PC-9 (cell line): ENCODE results near the gene LRRC32.

Experiments
- CTCF ChIP-seq: fragments of 200-600 bp; sonication (generic); conservative IDR thresholded peaks from 2 replicates; pipeline ENCODE4 v1.6.1; 2017; ENCODE audit warnings: mixed run types, antibody characterized with exemption, mild to moderate bottlenecking, moderate library complexity
- EZH2 ChIP-seq: fragments of 200-600 bp; sonication (generic); IDR thresholded peaks from 2 replicates; pipeline ENCODE4 v1.8.0; 2017; ENCODE audit warnings: antibody characterized with exemption, low read depth

DNA sequence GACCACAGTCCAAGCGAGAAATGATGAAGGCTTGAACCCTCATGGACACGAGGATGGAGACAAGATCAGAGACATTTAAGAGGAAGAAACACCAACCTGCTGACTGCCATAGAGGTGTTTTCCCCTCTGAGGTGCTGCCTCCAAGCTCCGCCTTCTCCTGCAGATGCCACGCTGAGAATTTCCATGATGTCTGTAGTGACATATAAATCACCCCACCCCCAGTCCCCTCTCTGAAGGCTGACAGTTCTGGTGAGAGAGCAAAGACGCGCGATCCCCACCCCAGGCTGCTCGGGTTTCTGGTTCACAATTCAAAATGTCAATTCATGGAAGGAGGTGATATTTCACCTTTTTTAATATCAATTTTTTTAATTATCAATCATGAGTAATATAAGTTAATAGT, 28.2 kb downstream of the LRRC32 start:
- TF ChIP-seq CTCF: no peak
- TF ChIP-seq EZH2: no peak
